AG09319 (cell line): ENCODE results near the gene KCNH8.

Experiments used
- DNase-seq: peaks from one replicate; pipeline ENCODE4 v3.0.0-alpha.2; 2010; ENCODE audit warnings: low read depth; ENCODE audit errors: extremely low read depth
- CTCF ChIP-seq: IDR thresholded peaks from 2 replicates; pipeline ENCODE4 v1.5.1; 2011; ENCODE audit warnings: low read depth, mild to moderate bottlenecking, inconsistent platforms, low read length, moderate library complexity

The KCNH8 gene

GRCh38 chr3:19171794-19172193 is 23.5 kb downstream of the KCNH8 start:
- no peak for DNase-seq
- no peak for TF ChIP-seq CTCF

GRCh38 chr3:19173945-19174344 is 25.6 kb downstream of the KCNH8 start:
- no peak for TF ChIP-seq CTCF
- DNase-seq = no peak

- no peak for DNase-seq
- TF ChIP-seq CTCF = no peak
Observed at GRCh38 chr3:19183584-19183983, 35.3 kb downstream of the KCNH8 start.

- no peak for DNase-seq
- no peak for TF ChIP-seq CTCF
Observed at GRCh38 chr3:19190126-19190525, 41.8 kb downstream of the KCNH8 start.

- no peak for TF ChIP-seq CTCF
- DNase-seq = no peak
Observed at GRCh38 chr3:19190602-19191001, 42.3 kb downstream of the KCNH8 start.

- DNase-seq = no peak
- no peak for TF ChIP-seq CTCF
Observed at GRCh38 chr3:19199131-19199530, 50.8 kb downstream of the KCNH8 start.

- DNase-seq = no peak
- TF ChIP-seq CTCF = no peak
Observed at GRCh38 chr3:19202303-19202702, 54.0 kb downstream of the KCNH8 start.
